Sigmoid colon (tissue), 3 donors: ENCODE data around the gene PHF20.

Experiments used
- CTCF ChIP-seq, 4 experiments: fragments of 450-650 bp in 3 of 4; fragments of 200-600 bp in 1 of 4; IDR thresholded peaks; one replicate each; pipeline ENCODE4 v1.5.1; 2016 to 2019; ENCODE audit warnings: antibody characterized with exemption in 4 of 4, mild to moderate bottlenecking in 3 of 4, moderate library complexity in 2 of 4
- POLR2A ChIP-seq, 2 donors: fragments of 450-650 bp; IDR thresholded peaks; one replicate each; pipeline ENCODE4 v1.6.1; 2016; ENCODE audit warnings: antibody characterized with exemption in 2 of 2, mild to moderate bottlenecking in 2 of 2, moderate library complexity in 2 of 2

- TF ChIP-seq CTCF (IDR thresholded peaks at IDR 0.05) (no peak), POLR2A (IDR thresholded peaks at IDR 0.05) (no peak)
Measured at GRCh38 chr20:35885212-35885611, 113.4 kb downstream of the PHF20 start.
